ENCODE measurements around the gene SEMA3B. TPM values are rescaled to one million over a fixed set of nuclear protein-coding genes. Genes with fewer than 3 reads are reported as not detected.

Gene SEMA3B
- total and polyA plus RNA-seq, 9 of the 15 experiments (the other 6 are each of a cell fraction or from before 2014, with no cell fraction given): 0.03 to 1.8 (median 0.55) TPM; not detected in 1

GRCh38 chr3:50227390-50228183 lies 41.4 kb upstream of the SEMA3B start (continued):
- TF ChIP-seq E2F1 (CRISPR knock-in tag; IDR thresholded peaks at IDR 0.05) (peak; percentile 79; the same call in 1 of the 2 replicates), EP300 (IDR thresholded peaks at IDR 0.05; ENCODE audit: low read length) (no peak), ZNF707 (CRISPR knock-in tag; conservative IDR thresholded peaks at IDR 0.05) (no peak), ZNF76 (CRISPR knock-in tag; IDR thresholded peaks at IDR 0.05; ENCODE audit: borderline replicate concordance) (no peak), ZBTB40 (IDR thresholded peaks at IDR 0.05) (peak; percentile 95), ZBTB40 (CRISPR knock-in tag; IDR thresholded peaks at IDR 0.05) (no peak), EWSR1 (IDR thresholded peaks at IDR 0.05; ENCODE audit: borderline replicate concordance, low read depth, partially characterized antibody) (no peak), HMGN3 (IDR thresholded peaks at IDR 0.05; ENCODE audit: borderline replicate concordance, extremely low read depth, insufficient read length, low read depth, low read length) (peak; percentile 50), PYGO2 (tag; IDR thresholded peaks at IDR 0.05) (no peak), ZNF398 (CRISPR knock-in tag; IDR thresholded peaks at IDR 0.05) (no peak), ZNF668 (CRISPR knock-in tag; IDR thresholded peaks at IDR 0.05) (no peak), ZNF175 (CRISPR knock-in tag; IDR thresholded peaks at IDR 0.05; ENCODE audit: low read depth) (no peak), ARID1B (IDR thresholded peaks at IDR 0.05) (0 out of 2 replicates have a peak, but pooled peaks have one; percentile 9)
